Measurements from ENCODE around the gene TYRO3. TPM values are rescaled to one million over a fixed set of nuclear protein-coding genes. Genes with fewer than 3 reads are reported as not detected.

TYRO3 gene
- polyA plus RNA-seq, 3 donors = 0.09 to 0.12 TPM; not detected in 1

- H3K9me3 ChIP-seq (replicated peaks in 1 of 2; ENCODE audit: control insufficient read depth in 1 of 2, insufficient read depth in 1 of 2, low read length in 2 of 2) = no peaks in the 10 kb centered on the region
- no peaks in the 10 kb centered on the region for H4K20me1 ChIP-seq (ENCODE audit: insufficient read depth, low read length)
- no peaks in the 10 kb centered on the region for H3K36me3 ChIP-seq (replicated peaks in 1 of 2; ENCODE audit: control insufficient read depth in 1 of 2, insufficient read depth in 2 of 2, low read length in 2 of 2)
- intact Hi-C loops (cut with micrococcal nuclease) = no loop called here
- Mint-ChIP-seq H3K4me1 (no peaks in the 10 kb centered on the region), H3K27me3 (ENCODE audit: low read depth in 3 of 3) (peaks cover 6 to 11% (median 10%) of the 10 kb centered on the region in 3 donors), H3K36me3 (no peaks in the 10 kb centered on the region), H3K27ac (no peak overlapping the region), H3K4me3 (no peak overlapping the region), H3K9me3 (no peaks in the 10 kb centered on the region)
- no peak overlapping the region for H3K27ac ChIP-seq (ENCODE audit: low read depth in 1 of 2, low read length in 2 of 2)
- no peaks in the 10 kb centered on the region for H3K4me1 ChIP-seq (ENCODE audit: control insufficient read depth in 1 of 2, insufficient read depth in 2 of 2, low read length in 2 of 2)
- TF ChIP-seq CTCF (IDR thresholded peaks at IDR 0.05) = no peak
- no peak for DNase-seq
- no peaks in the 10 kb centered on the region for H3K27me3 ChIP-seq (ENCODE audit: control insufficient read depth in 2 of 2, insufficient read depth in 2 of 2, low read length in 2 of 2)
- no peak overlapping the region for H2AFZ ChIP-seq (ENCODE audit: insufficient read depth, low read depth, low read length, poor library complexity, severe bottlenecking)
- H3K4me2 ChIP-seq (replicated peaks; ENCODE audit: extremely low read depth, low read length, poor library complexity, severe bottlenecking) = no peak overlapping the region
- no peak overlapping the region for H3K9ac ChIP-seq (ENCODE audit: insufficient read depth, low read length, poor library complexity, severe bottlenecking)
- H3K4me3 ChIP-seq (replicated peaks in 1 of 3; ENCODE audit: low read depth in 2 of 3, low read length in 3 of 3) = no peak overlapping the region
- H3K79me2 ChIP-seq (ENCODE audit: insufficient read depth, low read length) = no peaks in the 10 kb centered on the region
- WGBS (ENCODE audit: insufficient coverage) = no CpG with 5 or more reads among the region's 5 CpGs
Observed at GRCh38 chr15:41597787-41598186, 38.8 kb downstream of the TYRO3 start.

- intact Hi-C loops (cut with micrococcal nuclease) = no loop called here
- no peak overlapping the region for H2AFZ ChIP-seq (ENCODE audit: insufficient read depth, low read depth, low read length, poor library complexity, severe bottlenecking)
- no peaks in the 10 kb centered on the region for H4K20me1 ChIP-seq (ENCODE audit: insufficient read depth, low read length)
- H3K36me3 ChIP-seq (replicated peaks in 1 of 2; ENCODE audit: control insufficient read depth in 1 of 2, insufficient read depth in 2 of 2, low read length in 2 of 2) = no peaks in the 10 kb centered on the region
- Mint-ChIP-seq H3K4me3 (no peak overlapping the region), H3K27ac (no peak overlapping the region), H3K4me1 (peaks cover 6% of the 10 kb centered on the region), H3K27me3 (ENCODE audit: low read depth in 3 of 3) (peaks cover 4 to 9% (median 5%) of the 10 kb centered on the region in 3 donors), H3K36me3 (no peaks in the 10 kb centered on the region), H3K9me3 (no peaks in the 10 kb centered on the region)
- no peak for TF ChIP-seq CTCF (IDR thresholded peaks at IDR 0.05)
- no peak overlapping the region for H3K4me3 ChIP-seq (replicated peaks in 1 of 3; ENCODE audit: low read depth in 2 of 3, low read length in 3 of 3)
- WGBS (ENCODE audit: insufficient coverage) = 100% methylated on average over 1 of the region's 1 CpG
- no peak for DNase-seq
- H3K4me1 ChIP-seq (ENCODE audit: control insufficient read depth in 1 of 2, insufficient read depth in 2 of 2, low read length in 2 of 2) = peaks cover 3 to 4% of the 10 kb centered on the region in 2 donors
- no peaks in the 10 kb centered on the region for H3K27me3 ChIP-seq (ENCODE audit: control insufficient read depth in 2 of 2, insufficient read depth in 2 of 2, low read length in 2 of 2)
- no peak overlapping the region for H3K4me2 ChIP-seq (replicated peaks; ENCODE audit: extremely low read depth, low read length, poor library complexity, severe bottlenecking)
- no peaks in the 10 kb centered on the region for H3K9me3 ChIP-seq (replicated peaks in 1 of 2; ENCODE audit: control insufficient read depth in 1 of 2, insufficient read depth in 1 of 2, low read length in 2 of 2)
- no peak overlapping the region for H3K9ac ChIP-seq (ENCODE audit: insufficient read depth, low read length, poor library complexity, severe bottlenecking)
- H3K27ac ChIP-seq (ENCODE audit: low read depth in 1 of 2, low read length in 2 of 2) = no peak overlapping the region
- H3K79me2 ChIP-seq (ENCODE audit: insufficient read depth, low read length) = no peaks in the 10 kb centered on the region
Observed at GRCh38 chr15:41599061-41599460, 40.0 kb downstream of the TYRO3 start.

All from CD14-positive monocyte (primary cell).